ENCODE measurements around the gene TBCK. TPM values are rescaled to one million over a fixed set of nuclear protein-coding genes. Genes with fewer than 3 reads are reported as not detected.
A peak's percentile ranks its signal among the peaks of the same experiment; 100 is the strongest.
"Not testable (repeated sequence)": the region's sequence is repeated elsewhere in the genome, so short reads cannot be mapped to it uniquely, and the experiment has no call there.

The TBCK gene
- total RNA-seq, 4 donors from 2014 or later, result 22.7 to 28.7 (median 27.3) TPM

DNA sequence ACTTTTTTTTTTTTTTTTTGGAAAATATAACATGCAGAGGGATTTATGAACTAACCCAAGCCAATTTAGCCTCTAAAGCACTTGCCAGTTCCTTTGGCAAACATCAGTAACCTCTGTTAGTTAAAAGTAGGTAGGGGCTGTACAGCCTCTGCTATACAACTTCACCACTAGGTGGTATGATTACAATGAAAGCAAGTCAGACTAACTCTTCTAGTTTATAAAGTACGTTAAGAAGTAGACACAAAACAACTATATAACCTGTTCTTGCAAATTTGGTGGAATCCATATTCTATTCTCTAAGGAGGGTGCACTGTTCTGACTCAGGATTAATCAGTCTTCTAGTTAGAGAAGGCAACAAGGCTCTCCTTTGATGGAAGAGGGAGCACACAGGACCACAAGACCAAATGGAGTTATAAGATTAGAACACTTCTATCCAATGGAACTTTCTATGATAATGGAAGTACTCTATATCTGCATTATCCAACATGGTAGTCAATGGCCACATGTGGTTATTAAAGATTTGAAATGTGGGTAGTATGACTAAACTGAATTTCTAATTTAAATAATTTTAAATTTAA lies 13.1 kb upstream of the TBCK start:
- intact Hi-C loops (cut with DNase I), result no loop called here
- Histone ChIP-seq H3K27ac (replicated peaks in 1 of 4) (no peak overlapping the region), H3K27me3 (no peaks in the 10 kb centered on the region), H3K4me3 (no peak overlapping the region), H3K9me3 (no peaks in the 10 kb centered on the region), H3K36me3 (peaks cover 49 to 95% (median 74%) of the 10 kb centered on the region in 4 donors), H3K4me1 (no peaks in the 10 kb centered on the region)
- TF ChIP-seq, protein P1, sequence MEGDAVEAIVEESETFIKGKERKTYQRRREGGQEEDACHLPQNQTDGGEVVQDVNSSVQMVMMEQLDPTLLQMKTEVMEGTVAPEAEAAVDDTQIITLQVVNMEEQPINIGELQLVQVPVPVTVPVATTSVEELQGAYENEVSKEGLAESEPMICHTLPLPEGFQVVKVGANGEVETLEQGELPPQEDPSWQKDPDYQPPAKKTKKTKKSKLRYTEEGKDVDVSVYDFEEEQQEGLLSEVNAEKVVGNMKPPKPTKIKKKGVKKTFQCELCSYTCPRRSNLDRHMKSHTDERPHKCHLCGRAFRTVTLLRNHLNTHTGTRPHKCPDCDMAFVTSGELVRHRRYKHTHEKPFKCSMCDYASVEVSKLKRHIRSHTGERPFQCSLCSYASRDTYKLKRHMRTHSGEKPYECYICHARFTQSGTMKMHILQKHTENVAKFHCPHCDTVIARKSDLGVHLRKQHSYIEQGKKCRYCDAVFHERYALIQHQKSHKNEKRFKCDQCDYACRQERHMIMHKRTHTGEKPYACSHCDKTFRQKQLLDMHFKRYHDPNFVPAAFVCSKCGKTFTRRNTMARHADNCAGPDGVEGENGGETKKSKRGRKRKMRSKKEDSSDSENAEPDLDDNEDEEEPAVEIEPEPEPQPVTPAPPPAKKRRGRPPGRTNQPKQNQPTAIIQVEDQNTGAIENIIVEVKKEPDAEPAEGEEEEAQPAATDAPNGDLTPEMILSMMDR (IDR thresholded peaks at IDR 0.05), result peak in 2 of 3 experiments; percentile 30 to 51
- no peak for TF ChIP-seq POLR2A (IDR thresholded peaks at IDR 0.05; ENCODE audit: low read depth)
- 9% methylated on average over 1 of the region's 1 CpG for WGBS
- no peak for DNase-seq (ENCODE audit: extremely low spot score)

DNA sequence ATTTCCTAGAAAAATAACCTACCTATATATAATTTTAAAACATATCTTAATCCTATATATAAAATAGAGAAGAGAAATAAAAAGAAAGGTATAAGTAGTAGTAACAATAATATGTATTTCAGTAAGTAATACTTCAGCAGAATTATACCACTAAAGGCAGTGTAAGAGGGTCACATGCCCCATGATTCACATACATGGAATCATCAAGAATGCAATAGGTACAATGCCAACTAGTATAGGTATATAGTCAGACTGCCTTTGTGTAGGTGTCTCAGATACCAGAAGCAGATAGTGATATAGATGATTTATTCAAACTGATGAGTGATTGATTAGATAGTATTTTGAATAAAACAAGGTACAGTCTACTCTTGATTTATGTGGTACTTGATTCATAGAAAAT lies 9.8 kb upstream of the TBCK start:
- H3K9me3 ChIP-seq, result no peaks in the 10 kb centered on the region
- H3K4me3 ChIP-seq, result no peak overlapping the region
- H3K4me1 ChIP-seq, result peaks cover 0 to 5% (median 0%) of the 10 kb centered on the region in 4 donors
- no peak for DNase-seq (ENCODE audit: extremely low spot score)
- peaks cover 23 to 70% (median 53%) of the 10 kb centered on the region in 4 donors for H3K36me3 ChIP-seq
- TF ChIP-seq EP300 (IDR thresholded peaks at IDR 0.05), result no peak
- no peak for TF ChIP-seq POLR2A (IDR thresholded peaks at IDR 0.05; ENCODE audit: low read depth)
- TF ChIP-seq, protein P1 (IDR thresholded peaks at IDR 0.05), result no peak
- no peaks in the 10 kb centered on the region for H3K27me3 ChIP-seq
- intact Hi-C loops (cut with DNase I), result no loop called here
- H3K27ac ChIP-seq (replicated peaks in 1 of 4), result no peak overlapping the region

DNA sequence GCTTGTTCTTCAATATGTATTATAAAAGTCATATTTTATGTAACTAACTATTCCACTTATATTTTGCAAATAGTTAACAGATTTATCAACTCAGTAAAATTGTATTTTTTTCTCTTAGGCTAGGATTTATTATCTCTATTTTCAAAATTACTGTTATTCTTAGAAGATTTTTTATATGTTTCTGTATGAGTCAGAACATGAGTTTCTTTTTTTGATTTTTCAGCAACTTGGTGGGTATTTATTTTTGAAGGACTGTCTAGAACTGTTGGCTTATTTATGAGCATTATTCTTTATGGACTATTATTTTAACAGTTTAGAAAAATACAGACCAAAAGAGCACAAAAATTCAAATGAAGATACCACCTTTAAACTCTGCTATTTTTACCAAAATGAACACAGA lies 7.1 kb upstream of the TBCK start:
- intact Hi-C loops (cut with DNase I), result no loop called here
- H3K27ac ChIP-seq (replicated peaks in 1 of 4), result no peak overlapping the region
- peaks cover 2 to 19% (median 12%) of the 10 kb centered on the region in 4 donors for H3K4me1 ChIP-seq
- no peak for DNase-seq (ENCODE audit: extremely low spot score)
- H3K4me3 ChIP-seq, result no peak overlapping the region
- no peaks in the 10 kb centered on the region for H3K27me3 ChIP-seq
- TF ChIP-seq POLR2A (IDR thresholded peaks at IDR 0.05; ENCODE audit: low read depth), result no peak
- TF ChIP-seq, protein P1 (IDR thresholded peaks at IDR 0.05), result no peak
- no peak for TF ChIP-seq EP300 (IDR thresholded peaks at IDR 0.05)
- no peak for TF ChIP-seq POLR2AphosphoS5 (IDR thresholded peaks at IDR 0.05)
- no peaks in the 10 kb centered on the region for H3K9me3 ChIP-seq
- H3K36me3 ChIP-seq, result peaks cover 15 to 48% (median 38%) of the 10 kb centered on the region in 4 donors

DNA sequence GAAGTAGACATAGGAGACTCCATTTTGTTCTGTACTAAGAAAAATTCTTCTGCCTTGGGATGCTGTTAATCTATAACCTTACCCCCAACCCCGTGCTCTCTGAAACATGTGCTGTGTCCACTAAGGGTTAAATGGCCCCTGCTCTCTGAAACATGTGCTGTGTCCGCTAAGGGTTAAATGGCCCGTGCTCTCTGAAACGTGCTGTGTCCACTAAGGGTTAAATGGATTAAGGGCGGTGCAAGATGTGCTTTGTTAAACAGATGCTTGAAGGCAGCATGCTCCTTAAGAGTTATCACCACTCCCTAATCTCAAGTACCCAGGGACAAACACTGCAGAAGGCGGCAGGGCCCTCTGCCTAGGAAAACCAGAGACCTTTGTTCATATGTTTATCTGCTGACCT lies 5.8 kb upstream of the TBCK start:
- Histone ChIP-seq H3K4me1 (peaks cover 12 to 32% (median 24%) of the 10 kb centered on the region in 4 donors), H3K36me3 (peaks cover 2 to 35% (median 26%) of the 10 kb centered on the region in 4 donors)
- H3K4me3 ChIP-seq; intact Hi-C loops (cut with DNase I); H3K27me3 ChIP-seq; H3K9me3 ChIP-seq; DNase-seq (ENCODE audit: extremely low spot score); H3K27ac ChIP-seq (replicated peaks in 1 of 4): not testable (repeated sequence)
- 72% methylated on average over 6 of the region's 6 CpGs for WGBS

DNA sequence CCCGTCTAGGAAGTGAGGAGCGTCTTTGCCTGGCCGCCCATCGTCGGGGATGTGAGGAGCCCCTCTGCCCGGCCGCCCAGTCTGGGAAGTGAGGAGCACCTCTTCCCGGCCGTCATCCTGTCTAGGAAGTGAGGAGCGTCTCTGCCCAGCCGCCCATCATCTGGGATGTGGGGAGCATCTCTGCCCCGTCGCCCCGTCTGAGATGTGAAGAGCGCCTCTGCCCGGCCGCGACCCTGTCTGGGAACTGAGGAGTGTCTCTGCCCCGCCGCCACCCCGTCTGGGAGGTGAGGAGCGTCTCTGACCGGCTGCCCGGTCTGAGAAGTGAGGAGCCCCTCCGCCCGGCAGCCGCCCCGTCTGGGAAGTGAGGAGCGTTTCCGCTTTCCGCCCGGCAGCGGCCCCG lies 5.2 kb upstream of the TBCK start:
- H3K27me3 ChIP-seq; H3K9me3 ChIP-seq; H3K27ac ChIP-seq (replicated peaks in 1 of 4); DNase-seq (ENCODE audit: extremely low spot score); intact Hi-C loops (cut with DNase I); H3K4me3 ChIP-seq: not testable (repeated sequence)
- 97% methylated on average over 32 of the region's 34 CpGs for WGBS
- H3K36me3 ChIP-seq, result peaks cover 0 to 29% (median 20%) of the 10 kb centered on the region in 4 donors
- peaks cover 12 to 32% (median 24%) of the 10 kb centered on the region in 4 donors for H3K4me1 ChIP-seq

DNA sequence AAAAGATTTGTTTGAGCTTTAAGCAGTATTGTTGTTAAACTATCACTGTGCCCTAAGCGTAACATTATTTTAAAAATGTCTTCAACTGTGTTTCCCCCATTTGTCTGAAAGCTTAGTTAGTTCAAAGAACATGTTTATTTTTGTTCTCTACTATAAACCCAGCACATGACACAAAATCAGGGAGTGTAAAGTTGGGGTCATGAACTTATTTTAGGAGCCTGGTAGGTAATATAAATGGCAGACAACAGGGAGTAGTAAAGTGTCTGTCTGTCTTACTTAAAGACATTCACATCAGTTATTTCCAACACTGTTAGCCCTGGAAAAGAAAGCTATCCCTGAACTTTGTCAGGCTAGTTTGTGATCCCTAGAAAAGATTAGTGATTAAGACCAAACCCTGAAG lies 4.2 kb upstream of the TBCK start:
- 85% methylated on average over 1 of the region's 1 CpG for WGBS
- intact Hi-C loops (cut with DNase I), result no loop called here
- no peaks in the 10 kb centered on the region for H3K9me3 ChIP-seq
- TF ChIP-seq POLR2A (IDR thresholded peaks at IDR 0.05; ENCODE audit: low read depth), result no peak
- TF ChIP-seq, protein P1 (IDR thresholded peaks at IDR 0.05), result no peak
- TF ChIP-seq POLR2AphosphoS5 (IDR thresholded peaks at IDR 0.05), result no peak
- no peak for TF ChIP-seq EP300 (IDR thresholded peaks at IDR 0.05)
- H3K27me3 ChIP-seq, result no peaks in the 10 kb centered on the region
- no peak overlapping the region for H3K27ac ChIP-seq (replicated peaks in 1 of 4)
- H3K4me1 ChIP-seq, result peaks cover 12 to 34% (median 27%) of the 10 kb centered on the region in 4 donors
- H3K36me3 ChIP-seq, result peaks cover 0 to 20% (median 13%) of the 10 kb centered on the region in 4 donors
- no peak overlapping the region for H3K4me3 ChIP-seq
- DNase-seq (ENCODE audit: extremely low spot score), result no peak
